Measurements from ENCODE around the gene KYNU.

DNA sequence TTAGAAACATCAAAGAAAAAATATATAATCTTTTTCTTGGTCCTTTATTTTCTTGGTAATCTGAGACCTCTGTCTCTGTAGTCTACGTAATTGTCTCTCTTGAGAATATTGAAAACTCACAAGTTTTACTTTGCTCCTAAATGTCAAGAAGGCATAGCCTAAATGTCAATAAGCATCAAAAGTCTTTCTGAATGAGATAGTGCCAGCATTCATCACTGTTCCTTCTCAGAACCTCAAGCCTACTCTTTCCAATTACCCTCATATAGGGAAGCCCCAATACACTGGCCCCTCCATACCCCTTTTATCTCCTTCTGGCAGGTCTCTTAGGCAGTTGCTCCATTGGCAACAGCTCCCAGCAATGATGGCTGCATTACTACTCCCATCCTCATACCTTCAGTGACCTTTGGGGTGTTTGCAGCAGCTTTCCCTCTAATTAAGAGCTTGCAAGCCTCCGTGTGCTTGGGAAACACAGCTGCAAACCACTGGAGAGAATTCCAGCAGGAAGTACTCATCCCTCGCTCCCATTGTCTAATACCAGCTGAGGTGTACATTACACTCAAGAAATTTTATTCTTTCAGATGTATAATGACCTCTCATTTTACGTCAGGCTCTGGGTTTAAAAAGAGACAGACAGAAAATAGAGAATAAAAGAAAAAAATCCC is 95.8 kb downstream of the KYNU start:
- TF ChIP-seq POLR2A (IDR thresholded peaks at IDR 0.05): no peak
- TF ChIP-seq, protein P1, sequence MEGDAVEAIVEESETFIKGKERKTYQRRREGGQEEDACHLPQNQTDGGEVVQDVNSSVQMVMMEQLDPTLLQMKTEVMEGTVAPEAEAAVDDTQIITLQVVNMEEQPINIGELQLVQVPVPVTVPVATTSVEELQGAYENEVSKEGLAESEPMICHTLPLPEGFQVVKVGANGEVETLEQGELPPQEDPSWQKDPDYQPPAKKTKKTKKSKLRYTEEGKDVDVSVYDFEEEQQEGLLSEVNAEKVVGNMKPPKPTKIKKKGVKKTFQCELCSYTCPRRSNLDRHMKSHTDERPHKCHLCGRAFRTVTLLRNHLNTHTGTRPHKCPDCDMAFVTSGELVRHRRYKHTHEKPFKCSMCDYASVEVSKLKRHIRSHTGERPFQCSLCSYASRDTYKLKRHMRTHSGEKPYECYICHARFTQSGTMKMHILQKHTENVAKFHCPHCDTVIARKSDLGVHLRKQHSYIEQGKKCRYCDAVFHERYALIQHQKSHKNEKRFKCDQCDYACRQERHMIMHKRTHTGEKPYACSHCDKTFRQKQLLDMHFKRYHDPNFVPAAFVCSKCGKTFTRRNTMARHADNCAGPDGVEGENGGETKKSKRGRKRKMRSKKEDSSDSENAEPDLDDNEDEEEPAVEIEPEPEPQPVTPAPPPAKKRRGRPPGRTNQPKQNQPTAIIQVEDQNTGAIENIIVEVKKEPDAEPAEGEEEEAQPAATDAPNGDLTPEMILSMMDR (IDR thresholded peaks at IDR 0.05): no peak
